Nucleus accumbens (tissue), 56 donors: ENCODE data around the gene KLB.

Source experiments
- DNase-seq, 56 donors: peaks; one replicate each; lab custom pipeline; 2025; lab: John Stamatoyannopoulos, UW

KLB gene

DNA sequence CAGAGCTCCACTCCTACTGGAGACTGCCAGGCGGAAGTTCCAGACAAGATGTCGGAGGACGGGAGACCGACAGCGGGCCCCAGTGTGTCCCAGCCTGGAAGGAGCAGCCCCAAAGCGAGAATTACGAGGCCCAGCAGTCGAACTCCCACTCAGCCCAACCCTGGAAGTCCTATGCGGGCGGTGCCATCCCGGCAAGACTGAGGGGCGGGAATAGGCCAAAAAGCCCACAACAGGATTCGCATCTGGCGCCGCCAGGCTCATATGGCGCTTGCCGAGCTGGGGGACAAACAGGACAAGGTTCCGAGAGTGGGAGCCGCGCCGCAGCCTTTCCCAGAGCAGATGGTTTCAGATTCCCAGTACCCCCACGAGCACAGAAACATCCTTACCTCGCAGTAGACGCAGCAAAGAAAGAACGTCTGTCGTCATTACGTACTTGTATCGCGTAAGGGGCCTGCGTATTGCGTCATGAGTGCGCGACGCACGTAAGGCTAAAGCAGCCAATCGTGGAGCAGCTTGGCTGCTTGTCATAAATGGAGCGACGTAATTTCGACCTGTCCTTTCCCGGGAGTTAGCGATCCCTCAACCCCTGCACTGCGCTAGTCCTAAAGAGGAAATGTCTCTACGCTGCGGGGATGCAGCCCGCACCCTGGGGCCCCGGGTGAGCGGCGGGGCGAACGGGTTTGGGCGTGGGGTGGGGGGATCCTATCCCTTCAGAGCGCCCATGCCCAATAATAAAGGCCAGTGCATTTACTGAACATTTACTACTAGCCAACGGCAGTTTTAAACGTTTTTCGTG, 52.0 kb downstream of the KLB start, which contains the start of the genes LIAS and RPL9:
LIAS (plus strand) TSS at position 552 of the 796 bp plus-strand sequence; CDS start at position 614, 62 bp downstream.
RPL9 (minus strand) TSS at position 418 of the 796 bp plus-strand sequence. CDS start 483 bp downstream, outside the sequence.
- peak; percentile 61 to 96 (median 90) for DNase-seq

DNA sequence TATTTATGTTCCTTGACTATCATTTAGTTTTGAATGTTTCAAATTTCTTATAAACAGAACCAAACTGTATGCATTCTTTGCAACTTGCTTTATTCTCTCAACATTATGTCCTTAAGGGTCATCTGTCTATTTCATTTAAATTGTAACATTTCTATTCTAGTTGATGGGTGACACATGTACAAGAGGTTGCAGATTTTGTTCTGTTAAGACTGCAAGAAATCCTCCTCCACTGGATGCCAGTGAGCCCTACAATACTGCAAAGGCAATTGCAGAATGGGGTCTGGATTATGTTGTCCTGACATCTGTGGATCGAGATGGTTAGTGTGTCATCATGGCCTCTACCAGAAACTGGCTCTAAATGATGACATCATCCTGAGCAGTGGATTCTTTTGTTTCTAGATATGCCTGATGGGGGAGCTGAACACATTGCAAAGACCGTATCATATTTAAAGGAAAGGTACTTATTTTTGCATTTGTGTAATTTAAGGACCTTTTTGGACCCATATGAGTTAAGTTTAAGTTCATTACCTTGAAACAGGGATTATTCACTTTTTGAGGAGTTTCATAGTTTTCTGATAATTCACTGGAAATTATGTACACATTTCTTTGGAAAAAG, 58.3 kb downstream of the KLB start:
- DNase-seq = peak in 2 of 56 donors; percentile 1 to 11

DNA sequence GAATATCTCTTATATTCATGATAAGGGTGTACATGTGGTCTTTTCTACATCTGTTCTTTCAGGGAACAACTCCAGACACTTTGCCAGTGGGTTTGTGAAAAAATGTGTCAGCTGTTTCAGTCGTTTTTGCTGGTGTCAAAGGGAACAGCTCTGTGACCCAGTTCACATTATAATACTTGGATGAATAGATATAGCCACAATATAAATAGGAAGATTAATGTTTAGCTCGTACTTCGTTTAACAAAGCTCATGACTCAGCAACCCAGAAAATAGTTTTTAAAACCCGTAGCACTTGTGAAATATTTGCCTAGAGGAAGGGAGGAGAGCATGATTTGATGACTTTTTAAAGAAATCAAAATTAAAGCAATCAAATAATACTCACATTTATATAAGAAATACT, 60.0 kb downstream of the KLB start:
- DNase-seq = no peak

DNA sequence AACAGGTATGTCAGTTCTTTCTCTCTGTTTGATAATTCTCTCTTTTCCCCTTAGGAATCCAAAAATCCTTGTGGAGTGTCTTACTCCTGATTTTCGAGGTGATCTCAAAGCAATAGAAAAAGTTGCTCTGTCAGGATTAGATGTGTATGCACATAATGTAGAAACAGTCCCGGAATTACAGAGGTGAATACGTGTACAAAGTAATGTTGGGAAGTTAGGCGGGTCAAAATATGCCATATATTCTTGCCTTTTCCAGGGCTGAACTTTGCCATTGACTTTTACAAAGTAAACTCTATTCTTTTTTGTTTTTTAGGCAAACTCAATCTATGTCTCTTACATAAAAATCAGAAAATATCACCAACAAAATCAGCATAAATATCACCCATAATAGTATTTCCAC, 60.7 kb downstream of the KLB start:
- no peak for DNase-seq

DNA sequence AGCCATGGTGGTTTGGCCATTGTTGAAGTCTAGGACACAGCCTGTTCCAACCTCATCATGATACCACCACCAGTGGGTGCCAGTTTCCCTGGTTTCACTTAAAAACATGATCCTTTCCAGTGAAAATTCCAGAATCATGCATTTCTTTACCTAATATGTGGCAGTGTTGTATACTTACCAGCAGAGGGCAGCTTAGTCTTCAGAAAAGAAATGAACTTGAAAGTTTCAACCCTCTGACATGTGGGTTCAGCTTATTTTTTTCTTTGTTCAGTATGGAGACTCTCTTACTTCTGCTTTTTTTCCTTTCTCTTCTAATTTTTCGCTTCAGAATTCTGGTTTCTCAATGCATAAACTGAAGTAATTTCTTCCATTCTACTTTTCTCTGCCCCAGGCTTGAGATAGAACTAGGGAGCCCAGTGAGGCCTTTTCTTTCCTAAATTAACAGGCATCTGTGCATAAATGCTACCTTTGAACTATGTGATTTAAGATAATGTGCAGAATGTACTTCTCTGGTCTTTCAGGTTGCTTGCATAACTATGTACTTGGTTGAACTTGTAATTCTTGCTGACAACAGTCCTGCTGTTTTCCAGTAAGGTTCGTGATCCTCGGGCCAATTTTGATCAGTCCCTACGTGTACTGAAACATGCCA, 62.8 kb downstream of the KLB start:
- DNase-seq = peak in 19 of 56 donors; percentile 4 to 45 (median 14)

DNA sequence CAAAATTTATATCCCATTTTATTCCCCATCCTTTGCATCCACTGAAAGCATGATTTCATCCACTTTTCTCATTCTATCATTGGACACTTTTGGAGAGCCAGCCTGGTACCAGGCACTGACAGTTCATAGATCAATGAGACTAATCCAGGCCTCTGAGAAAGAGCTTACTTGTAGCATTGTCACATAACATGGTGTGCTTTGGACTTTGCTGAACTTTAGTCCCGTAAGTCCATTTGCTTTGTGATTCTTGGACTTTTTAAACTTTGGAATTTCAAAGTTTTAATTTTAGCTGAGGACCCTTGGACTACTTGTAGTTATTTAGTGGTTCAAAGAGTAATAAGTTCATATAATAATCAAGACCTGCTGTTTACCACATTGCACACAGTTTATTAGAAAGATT, 63.7 kb downstream of the KLB start:
- DNase-seq = no peak

DNA sequence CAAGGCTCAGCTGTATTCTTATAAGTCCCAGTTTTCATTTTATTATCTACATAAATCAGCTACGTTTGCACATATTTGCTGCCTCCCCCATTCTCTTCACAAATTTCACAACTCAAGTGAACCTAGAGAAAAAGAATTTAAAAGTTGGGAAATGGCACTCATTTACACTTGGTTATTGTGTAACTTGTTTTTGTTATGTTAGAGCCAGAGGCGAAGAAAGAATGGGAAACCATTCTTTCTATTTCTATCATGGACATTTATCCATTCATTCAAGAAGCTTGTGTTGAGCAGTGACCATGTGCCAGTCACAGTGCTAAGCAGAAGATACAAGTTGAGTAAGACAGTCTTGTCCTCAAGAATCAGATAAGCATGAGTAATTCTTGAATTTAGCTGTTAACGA, 65.7 kb downstream of the KLB start:
- no peak for DNase-seq

DNA sequence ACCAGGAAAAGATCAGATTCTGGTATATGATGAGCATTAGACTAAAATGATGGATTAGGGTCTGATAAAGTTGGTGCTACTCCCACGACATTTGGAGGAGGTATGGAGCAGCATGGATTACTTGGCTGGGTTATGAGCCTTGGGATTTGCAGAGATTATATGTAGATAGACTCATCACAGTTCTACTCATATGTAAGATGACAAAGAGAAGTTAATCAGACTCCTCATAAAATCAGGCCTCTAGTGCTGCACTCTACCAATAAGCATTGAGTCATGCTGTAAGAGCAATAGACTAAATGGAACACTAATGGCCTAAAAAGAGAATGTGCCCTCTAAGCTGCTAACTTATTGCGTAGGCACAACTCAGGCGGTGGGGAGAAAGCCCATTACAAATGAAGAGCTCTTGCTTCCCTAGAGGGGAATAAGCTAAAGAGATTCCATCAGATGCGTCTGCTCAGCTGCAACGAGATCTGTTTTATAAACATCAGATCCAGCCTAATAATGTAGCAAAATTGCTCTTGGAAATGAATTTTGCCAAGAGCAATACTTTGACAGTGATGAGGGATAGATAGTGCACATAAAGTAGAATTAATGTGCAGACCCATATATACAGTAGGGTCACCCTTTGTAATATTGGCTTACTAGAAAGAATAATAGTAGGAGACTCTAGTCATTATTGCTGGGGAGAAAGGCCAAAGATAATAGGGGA, 69.6 kb downstream of the KLB start:
- peak in 1 of 56 donors; percentile 2 for DNase-seq

DNA sequence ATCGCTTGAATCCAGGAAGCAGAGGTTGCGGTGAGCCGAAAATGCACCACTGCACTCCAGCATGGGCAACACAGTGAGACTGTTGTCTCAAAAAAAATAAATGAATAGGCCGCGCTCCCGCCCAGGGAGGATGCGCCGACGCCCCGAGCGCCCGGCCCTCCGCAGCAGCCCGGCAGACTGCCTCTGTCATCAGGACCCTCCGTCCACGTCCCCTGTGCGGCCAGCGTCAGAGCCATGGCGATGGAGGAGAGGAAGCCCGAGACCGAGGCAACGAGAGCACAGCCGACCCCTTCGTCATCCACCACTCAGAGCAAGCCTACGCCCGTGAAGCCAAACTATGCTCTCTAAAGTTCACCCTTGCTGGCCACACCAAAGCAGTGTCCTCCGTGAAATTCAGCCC, 73.5 kb downstream of the KLB start:
- DNase-seq = no peak

DNA sequence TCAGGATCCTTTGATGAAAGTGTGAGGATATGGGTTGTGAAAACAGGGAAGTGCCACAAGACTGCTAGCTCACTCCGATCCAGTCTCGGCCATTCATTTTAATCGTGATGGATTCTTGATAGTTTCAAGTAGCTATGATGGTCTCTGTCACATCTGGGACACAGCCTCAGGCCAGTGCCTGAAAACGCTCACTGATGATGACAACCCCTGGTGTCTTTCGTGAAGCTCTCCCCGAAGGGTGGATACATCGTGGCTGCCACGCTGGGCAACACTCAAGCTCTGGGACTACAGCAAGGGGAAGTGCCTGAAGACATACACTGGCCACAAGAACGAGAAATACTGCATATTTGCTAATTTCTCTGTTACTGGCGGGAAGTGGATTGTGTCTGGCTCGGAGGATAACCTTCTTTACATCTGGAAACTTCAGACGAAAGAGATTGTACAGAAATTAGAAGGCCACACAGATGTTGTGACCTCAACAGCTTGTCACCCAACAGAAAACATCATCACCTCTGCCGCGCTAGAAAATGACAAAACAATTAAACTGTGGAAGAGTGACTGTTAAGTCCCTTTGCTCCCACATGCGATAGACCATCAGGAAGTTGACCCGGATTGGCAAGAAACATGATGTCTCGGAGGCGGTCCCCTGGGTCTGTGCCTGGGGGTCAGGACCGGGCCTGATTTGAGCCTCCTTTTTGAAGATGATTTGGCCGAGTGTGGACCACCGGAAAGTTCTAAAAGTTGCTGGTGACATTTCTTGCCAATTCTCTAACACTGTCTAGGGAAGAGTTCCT, 74.4 kb downstream of the KLB start:
- DNase-seq = no peak

DNA sequence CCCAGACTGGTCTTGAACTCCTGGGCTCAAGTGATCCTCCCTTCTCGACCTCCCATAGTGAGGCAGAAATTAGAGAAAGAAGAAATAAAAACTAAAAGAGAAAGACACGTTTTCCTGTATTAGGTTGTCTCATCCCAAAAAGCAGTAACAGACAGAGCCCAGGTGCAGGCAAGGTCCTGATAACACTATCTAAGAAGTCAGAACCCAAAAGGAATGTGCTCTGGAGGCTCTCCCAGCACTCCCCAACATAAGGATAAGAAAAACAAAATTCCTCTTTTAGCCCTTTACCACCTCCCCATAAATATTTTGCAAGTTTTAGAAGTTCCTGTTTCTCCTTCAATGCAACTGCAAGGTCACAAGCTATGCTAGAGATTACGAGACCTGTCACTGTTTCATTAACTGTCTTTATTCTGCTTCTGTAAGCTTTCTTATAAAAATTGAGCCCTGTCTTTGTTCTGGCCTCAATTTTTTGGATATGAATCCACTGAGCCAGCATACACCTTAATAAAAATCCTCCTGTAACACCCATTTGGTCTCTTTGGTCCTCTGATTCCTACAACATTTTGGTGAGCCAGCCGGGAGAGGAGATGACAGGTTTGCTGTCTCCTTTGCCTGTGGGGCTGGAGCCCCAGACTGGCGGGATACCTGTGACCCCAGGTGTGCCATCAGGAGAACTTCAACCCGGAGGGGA, 78.0 kb downstream of the KLB start:
- DNase-seq = no peak

DNA sequence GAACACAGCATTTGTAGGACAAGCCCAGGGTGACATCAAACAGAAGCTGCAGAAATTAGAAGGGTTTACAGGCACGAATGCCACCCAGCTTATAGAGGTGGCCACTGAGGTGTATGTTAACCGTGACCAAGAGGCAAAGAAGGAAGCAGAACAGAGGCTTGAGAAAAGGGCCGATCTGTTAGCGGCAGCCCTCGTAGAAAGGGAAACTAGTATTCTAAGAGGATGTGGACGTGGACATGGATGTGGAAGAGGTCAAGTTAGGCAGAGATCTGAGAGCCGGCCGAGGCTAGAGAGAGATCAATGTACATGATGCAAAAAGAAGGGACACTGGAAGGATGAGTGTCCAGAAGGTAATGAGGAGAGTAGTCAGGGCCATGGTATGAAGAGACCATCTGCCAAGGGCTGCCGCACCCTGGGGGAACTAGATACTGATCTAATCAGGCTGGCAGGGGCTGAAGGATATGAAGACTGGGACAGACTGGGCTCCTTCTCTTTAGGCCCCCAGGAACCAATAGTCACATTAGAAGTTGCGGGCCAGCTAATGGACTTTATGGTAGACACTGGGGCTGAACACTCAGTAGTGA, 79.6 kb downstream of the KLB start:
- no peak for DNase-seq

DNA sequence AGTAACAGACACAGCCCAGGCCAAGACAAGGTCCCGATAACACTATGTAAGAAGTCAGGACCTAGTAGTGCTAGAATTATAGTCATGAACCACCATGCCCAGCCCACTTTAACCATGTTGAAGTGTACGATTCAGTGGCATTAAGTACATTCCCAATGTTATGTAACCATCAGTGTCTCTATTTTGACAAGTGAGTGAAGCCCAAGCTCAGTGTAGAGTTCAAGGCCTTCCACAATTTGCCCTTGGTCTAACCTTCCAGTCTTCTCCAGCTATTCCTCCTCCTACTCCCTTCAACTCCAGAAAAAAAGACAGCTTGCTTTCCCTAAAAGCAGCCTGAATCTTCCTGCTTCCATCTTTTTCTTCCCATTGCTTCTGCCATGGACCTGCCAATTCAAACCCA, 83.6 kb downstream of the KLB start:
- DNase-seq = no peak

DNA sequence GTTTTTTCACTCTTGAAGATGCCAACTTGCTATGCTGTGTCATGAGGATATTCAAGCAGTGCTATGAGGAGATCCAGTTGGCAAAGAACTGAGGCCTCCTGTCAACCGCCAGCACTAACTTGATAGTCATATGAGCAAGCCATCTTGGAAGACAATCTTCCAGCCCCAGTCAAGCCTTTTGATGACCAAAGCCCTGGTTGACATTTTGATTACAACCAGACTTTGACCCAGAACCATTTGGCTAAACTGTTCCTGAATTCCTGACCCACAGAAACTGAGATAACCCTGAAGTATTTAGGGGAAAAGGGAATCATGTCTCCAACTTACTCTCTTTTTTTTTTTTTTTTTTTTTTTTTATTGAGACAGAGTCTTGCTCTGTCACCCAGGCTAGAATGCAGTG, 87.6 kb downstream of the KLB start:
- no peak for DNase-seq

DNA sequence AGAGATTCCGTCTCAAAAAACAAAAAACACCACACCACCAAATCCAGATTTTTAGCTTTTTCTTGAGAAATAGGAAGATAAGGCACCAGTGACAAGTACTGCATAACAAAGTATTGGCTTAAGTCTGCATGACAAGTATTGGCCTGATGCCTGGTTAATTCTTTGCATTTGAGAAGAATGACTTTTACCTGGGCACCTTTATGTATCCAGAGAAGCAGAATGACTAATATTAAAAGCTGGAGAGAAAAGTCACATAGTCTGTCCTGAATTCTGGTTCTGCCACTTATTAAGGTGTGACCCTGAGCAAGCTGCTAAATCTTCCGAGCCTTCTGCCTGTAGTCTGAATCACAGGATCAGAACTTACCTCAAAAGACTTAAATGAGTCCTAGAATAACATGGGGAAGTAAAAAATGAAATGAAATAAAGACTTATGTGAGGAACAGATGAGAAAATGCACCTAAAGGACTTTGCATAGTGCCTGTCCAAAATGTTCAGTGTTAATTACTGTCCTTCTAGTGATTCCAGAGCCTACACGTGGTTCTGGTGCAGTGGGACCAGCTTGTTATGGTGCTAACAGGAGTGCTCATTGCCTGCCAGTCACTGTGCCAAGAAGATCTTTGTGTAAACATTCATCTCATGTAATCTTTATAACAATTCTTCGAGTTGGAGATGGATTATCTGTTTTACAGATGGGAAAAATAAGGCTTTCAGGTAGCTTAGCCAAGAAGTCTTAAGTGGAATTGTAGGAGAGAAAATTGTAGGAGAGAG, 88.9 kb downstream of the KLB start:
- DNase-seq = no peak

DNA sequence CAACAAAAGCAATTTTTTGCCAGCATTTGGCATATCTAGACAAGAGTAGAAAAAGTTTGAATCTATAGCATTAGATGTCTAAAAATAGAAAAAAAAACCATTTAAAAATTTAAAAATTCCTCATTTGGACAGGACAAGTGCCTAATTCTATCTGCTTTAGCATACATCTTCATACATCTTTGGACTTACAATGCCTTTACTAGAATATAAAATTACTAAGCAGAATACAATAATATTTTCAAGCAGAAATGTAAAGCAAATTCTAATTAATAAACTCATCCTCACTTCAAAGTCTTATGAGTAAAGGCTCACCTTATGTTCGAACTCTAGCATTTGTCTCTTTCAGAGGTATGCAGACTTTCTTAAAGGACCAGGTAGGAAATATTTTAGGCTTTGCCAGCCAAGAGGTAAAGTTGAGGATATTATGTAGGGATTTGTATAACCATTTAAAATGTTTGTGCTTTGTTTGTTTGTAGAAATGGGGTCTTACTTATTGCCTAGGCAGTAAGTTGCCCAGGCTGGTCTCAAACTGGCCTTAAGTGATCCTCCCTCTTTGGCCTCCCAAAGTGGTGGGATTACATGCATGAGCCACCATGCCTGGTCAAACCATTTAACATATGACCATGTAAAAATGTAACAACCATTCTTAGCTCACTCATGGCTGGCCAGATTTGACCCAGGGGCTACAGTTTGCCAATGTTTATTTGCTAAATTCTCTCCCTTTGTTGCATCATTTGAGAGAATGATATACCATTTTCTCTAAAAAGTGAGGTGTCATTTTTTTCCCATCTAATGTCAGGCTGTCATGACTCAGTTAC, 91.4 kb downstream of the KLB start:
- DNase-seq = no peak

DNA sequence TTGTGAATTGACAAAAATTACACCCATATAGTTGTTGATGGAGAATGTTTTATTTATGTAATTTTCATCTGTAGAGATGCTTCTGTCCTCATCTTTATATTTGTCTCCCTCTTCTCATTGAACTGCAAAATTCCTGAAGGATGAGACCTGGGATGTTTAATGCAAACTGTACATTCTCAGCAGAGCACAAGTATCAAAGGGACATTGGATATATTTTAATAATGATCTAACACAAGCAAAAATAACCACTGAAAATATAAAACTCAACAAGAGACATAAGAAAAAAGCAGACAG, 91.9 kb downstream of the KLB start:
- DNase-seq = no peak
